Dermis microvascular lymphatic vessel endothelial cell (primary cell): Measurements from ENCODE around the gene PGA4. TPM values are rescaled to one million over a fixed set of nuclear protein-coding genes. Genes with fewer than 3 reads are reported as not detected.
A peak's percentile ranks its signal among the peaks of the same experiment; 100 is the strongest.
"Not testable (repeated sequence)": the region's sequence is repeated elsewhere in the genome, so short reads cannot be mapped to it uniquely, and the experiment has no call there.

Source experiments
- DNase-seq, 2 donors: peaks; one replicate each; pipeline versions ENCODE4 v3.0.0 to v3.0.0-alpha.2; 2010; ENCODE audit warnings: low read depth in 2 of 2
- total RNA-seq: library from RNA; depleted of rRNA; stranded (reverse); fragments of >200 nt; gene quantifications from 2 replicates; pipeline ENCODE4 v1.2.1, GENCODE V29; 2014

The PGA4 gene
- total RNA-seq, 1 donor from 2014 or later = not detected

DNA sequence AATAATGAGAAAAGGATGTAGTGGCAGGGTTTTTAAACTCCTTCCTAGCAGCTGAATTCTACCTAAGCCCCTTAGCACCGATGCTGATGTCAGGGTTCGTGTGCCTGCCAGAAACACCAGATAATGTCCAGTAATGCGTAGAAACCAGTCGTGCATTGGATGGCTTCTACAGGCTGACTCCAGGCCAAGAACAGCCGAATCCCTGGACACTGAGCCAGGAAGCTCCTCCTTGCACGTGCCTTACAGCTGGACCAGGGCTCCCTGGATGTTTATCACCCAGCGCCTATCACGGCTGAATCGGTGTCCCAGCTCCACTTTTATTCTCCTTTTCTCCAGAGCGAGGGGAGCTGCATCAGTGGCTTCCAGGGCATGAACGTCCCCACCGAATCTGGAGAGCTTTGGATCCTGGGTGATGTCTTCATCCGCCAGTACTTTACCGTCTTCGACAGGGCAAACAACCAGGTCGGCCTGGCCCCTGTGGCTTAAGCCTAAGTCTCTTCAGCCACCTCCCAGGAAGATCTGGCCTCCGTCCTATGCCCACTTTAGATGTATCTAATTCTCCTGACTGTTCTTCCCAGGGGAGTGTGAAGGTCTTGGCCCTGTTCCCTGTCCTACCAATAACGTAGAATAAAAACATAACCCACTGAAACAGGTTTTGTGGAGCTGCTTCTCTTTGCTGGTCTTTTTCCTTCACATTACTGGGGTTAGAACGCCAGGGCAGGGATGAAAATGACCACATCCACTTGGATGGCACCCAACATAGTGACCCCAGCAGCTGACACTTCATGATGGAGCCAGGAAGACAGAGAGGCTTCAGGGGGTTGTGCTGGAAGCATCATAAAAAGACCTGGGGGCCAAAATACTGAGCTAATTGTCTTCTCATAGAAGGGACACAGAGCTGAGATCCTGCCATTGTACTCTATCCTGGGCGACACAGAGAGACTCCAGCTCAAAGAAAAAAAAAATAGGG is 28.9 kb downstream of the PGA4 start:
- DNase-seq = not testable (repeated sequence)

DNA sequence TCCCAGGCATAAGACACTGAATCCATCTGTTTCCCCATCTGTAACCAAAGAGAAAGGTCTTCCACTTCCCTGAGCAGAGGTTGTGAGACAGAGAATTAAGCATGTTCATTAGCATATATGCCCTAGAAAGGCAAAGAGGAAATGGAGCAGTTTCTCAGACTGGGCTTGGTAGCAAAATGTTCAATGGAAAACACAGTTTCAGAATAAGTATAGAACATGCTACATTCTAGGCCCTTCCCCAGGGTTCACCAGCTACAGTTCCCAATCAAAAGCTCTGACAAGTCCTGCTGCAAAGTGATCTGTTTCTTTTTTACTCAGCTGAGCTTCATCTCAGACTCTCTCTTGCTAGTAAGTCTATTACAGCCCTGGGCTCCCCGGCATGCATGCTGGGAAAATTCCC is 30.2 kb downstream of the PGA4 start:
- not testable (repeated sequence) for DNase-seq

GRCh38 chr11:61254403-61255025 is 32.4 kb downstream of the PGA4 start:
- peak; percentile 45 to 66 for DNase-seq

- DNase-seq = no peak
Measured at GRCh38 chr11:61256710-61257482, 34.7 kb downstream of the PGA4 start.

DNA sequence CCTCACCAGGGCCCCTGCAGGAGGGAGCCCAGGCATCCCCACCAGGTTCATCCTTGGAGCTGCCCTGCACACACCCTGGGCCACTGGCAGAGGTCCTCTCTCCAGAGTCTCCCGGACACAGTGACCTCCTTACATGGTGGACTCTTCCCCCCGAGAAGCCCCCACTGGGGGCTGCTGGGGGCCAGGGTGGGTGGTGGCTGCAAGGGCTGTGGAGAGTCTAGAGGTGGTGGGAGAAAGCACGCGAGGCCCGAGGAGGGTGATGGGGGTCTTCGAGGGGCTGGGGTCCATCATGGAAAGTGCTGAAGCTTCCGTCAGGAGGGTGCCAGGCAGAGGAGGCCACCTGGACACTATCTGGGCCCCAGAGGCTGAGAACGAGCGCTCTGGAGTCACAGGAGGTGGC is 36.4 kb downstream of the PGA4 start:
- no peak for DNase-seq

- no peak for DNase-seq
Measured at GRCh38 chr11:61259363-61259762, 37.2 kb downstream of the PGA4 start.

DNA sequence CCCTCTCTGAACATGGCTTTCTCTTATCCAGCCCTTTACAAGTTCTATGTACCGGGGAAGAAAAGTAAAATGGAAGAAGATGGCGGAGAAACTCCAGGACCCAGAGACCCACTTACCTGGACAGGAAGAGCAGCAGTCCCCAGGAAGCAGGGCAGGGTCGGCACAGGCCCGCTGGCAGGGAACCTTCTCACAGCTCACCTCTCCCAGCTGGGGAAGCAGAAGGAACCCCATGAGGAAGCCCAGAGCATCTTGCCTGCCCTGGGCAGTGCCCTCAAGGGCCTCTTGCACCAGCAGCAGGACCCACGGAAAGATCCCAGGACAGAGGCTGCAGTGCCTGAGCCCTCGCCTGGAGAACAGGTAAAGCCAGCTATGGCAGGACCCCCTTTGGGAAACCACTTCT is 42.2 kb downstream of the PGA4 start:
- DNase-seq = no peak

DNA sequence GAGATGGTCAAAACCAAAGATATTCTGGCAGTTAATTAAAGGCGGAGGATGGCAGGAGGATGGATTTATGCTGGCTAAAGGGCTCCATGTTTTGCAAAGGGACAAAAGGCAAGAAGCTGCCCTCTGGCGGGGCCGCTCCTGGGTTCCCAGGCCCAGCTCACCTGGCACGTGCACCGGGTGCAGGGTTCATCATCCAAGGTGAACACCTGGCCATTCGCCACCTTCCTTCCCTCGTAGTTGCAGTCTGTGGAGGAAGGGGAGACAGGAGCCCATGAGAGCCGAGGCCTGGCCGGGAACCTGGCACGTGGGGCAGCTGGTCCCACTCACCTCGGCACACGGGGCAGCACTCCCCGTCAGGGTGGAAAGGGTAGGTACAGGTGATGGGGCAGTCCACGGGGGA is 42.6 kb downstream of the PGA4 start:
- DNase-seq = no peak

DNA sequence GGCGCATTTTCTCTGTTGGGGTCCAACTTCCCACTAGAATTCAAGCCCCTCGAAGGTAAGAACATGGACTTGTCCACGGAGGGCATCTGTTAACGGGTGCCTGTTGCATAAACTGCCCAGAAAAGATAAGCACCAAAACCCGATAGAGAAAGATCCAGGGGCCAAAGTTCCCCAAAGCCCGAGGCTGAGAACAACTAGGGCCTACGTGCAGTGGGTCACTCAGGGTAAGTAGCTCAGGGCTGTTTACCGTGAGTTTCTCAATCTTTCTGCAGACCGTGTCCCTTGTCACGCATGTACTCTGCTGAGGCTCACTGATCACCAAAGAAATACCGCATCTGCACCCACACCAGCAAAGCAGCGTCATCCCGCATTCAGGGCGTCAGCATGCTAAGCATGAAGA is 43.2 kb downstream of the PGA4 start:
- DNase-seq = no peak

- DNase-seq = no peak
Measured at GRCh38 chr11:61266602-61267001, 44.5 kb downstream of the PGA4 start.

DNA sequence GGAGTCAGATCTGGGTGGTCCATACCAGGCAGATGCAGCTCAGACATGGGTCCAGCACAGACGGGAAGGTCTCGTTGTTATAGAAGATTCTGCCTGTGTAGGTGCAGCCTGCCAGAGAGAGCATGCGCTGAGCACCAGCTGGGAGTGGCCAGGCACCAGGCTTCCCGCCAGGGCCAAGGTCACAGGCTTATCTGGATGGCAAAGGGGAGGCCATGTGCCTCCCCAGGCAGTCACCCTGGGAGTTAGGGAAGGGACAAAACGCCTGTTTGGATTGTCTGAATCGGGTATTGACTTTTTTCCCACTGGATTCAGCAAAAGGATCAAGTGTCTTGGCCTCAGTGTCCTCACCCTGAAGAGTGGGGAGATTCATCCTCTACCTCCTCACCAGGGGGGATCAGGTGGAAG is 45.3 kb downstream of the PGA4 start:
- no peak for DNase-seq

GRCh38 chr11:61268588-61269250 is 46.6 kb downstream of the PGA4 start:
- no peak for DNase-seq

DNA sequence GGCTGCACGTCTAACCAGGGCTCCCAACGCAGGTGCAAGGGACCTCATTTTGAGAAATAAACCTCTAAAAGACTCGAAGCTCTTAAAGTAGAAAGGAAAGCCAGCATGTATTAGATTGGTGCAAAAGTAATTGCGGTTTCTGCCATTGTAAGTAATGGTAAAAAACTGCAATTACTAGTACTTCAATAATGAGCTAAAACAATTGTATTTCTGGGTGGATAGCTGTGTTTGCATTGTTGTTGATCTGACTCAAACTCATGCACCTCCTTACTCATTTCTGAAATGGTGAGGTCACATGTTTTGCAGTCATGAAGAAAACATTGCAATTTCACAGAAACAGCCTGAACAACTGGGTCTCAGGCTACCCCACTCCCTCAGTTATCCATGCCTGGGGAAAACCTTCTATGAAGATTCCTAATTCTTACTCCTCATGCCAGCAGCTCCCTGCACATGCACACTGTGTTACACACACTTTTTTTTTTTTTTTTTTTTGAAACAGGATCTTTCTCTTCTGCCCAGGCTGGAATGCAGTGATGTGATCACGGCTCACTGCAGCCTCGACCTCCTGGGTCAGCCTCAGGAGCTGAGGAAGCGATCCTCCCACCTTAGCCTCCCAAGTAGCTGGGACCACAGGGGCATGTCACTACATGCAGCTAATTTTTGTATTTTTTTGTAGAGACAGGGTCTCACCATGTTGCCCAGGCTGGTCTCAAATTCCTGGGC is 48.4 kb downstream of the PGA4 start:
- peak in 1 of 2 donors; percentile 21 for DNase-seq

- DNase-seq = no peak
Measured at GRCh38 chr11:61272731-61273130, 50.6 kb downstream of the PGA4 start.

DNA sequence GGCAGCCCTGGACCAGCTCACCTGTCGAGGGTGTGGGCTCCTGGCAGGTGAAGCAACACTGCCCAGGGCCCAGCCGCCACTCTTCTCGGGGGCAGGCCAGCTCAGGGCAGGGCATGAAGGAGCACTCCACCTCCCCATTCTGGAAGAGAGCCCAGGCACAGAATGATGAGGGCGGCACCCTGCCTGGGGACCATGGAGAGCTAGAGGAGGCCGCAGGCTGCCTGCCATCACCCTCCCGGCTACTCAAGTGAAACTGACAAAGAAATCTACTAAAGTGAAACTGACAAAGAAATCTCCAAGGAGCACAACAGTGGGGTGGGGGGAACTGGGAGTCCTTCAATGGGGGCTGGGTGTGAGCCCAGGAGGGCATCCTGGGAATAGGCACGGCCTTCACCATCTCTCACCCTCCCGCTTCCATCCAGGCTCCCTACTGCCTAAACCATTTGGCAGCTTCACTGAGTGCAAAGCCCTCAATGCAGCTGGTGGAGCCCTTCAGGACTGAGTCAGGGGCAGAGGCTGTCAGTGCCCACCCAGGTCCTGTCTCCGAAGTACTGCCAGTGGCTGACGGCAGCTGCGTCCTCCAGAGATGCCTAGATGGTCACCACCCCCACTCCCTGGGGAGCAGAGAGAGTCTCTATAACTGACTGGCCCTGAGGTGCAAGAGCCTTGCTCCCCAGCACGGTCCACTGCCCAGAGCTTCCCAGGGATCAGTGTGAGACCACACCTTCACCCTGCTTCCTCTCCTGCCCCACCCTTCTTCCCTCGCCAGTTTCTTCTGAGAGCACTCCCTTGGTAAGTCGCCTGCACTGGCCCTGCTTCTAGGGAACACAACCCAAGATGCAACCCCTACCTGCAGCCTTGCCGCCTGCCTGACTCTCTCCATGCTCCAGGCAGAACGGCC is 51.3 kb downstream of the PGA4 start:
- no peak for DNase-seq

- DNase-seq = no peak
Measured at GRCh38 chr11:61274084-61274483, 51.9 kb downstream of the PGA4 start.

DNA sequence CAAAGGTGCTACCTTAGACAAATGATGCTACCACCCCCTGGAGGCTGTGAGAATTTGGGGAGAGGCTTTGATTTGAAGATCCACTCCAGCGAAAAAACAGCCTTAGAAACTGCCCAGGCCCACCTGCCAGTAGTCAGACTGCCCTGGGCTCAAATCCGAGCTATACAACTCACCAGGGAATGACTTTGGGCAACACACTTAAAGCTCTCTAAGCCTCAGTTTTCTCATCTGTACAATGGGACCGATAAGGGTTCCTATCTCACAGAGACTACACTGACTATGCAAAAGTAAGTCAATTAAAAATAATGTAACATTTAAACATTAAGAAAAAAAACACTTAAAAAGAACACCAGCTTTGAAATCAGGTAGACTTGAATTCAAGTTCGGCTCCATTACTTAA is 53.0 kb downstream of the PGA4 start:
- DNase-seq = no peak

DNA sequence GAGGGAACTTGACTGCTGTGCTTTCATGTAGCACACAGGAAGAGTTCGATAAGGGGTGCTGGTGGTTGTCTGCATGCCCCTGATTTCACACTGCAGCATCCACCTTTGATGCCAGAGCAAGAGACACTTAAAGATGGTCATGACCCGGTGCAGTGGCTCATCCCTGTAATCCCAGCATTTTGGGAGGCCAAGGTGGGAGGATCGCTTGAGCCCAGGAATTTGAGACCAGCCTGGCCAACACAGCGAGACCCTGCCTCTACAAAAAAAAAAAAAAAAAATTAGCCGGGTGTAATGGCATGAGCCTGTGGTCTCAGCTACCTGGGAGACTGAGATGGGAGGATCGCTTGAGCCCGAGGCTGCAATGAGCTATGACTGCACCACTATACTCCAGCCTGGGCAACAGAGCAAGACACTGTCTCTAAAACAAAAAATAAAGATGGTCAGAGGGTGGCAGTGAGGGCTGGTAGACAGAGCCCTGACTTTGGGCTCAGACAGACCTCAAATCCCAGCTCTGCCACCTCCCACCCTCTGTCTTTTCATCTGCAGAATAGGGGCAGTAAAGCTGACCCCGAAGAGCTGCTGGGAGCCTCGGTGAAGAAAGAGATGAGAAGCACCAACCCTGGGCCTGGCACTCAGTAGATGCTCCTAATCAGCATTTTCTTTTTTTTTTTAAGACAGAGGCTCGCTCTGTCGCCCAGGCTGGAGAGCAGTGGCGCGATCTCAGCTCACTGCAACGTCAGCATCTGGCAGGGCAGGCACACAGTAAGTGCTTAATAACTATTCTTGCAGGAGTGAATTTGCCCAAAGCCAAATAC is 55.2 kb downstream of the PGA4 start:
- DNase-seq = no peak

- no peak for DNase-seq
Measured at GRCh38 chr11:61278001-61278470, 55.9 kb downstream of the PGA4 start.
